CMK (cell line): ENCODE data around the gene ZFP90.
"Not testable (repeated sequence)": the region's sequence is repeated elsewhere in the genome, so short reads cannot be mapped to it uniquely, and the experiment has no call there.

Source experiments
- DNase-seq: peaks from one replicate; pipeline ENCODE4 v3.0.0-alpha.2; 2010; ENCODE audit warnings: low read depth

ZFP90 gene

GRCh38 chr16:68519225-68519745 is 19.8 kb upstream of the ZFP90 start:
- DNase-seq = no peak

- no peak for DNase-seq
These were observed 18.4 kb upstream of the ZFP90 start for GRCh38 chr16:68520649-68521086.

DNA sequence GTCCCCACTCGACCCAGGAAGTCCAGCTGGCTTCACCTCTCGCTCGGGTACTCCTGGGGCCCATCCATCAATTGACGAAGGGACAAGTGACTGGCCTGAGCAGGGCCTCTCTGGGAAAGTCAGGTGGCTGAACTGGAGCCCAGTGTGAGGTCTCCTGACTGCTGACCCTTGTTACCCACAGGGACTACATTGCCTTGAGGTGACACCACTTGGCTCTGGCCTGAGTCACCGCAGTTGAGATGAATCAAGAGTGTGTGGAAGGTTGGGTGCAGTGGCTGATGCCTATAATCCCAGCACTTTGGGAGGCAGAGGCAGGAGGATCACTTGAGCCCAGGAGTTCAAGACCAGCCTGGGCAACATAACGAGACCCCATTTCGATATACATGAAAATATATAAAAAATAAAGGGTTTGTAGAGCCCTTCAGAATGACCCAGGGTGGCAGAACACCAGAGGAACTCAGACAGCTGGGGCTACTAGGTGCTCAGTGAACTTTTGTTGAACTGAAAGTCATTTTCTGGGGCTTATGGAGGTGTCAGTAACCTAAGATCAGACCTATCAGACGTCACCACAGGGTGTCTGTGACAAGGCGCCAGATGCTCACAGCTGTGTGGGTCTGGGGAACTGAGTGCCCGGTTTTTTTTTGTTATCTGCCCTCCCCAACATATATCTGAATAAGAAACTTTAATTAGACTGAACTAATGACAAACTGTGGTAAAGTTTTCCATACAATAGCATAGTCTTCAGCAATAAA is 14.8 kb upstream of the ZFP90 start:
- DNase-seq = no peak

- DNase-seq = no peak
These were observed 12.8 kb upstream of the ZFP90 start for GRCh38 chr16:68526143-68526781.

GRCh38 chr16:68526782-68527145 is 12.3 kb upstream of the ZFP90 start:
- DNase-seq = no peak

DNA sequence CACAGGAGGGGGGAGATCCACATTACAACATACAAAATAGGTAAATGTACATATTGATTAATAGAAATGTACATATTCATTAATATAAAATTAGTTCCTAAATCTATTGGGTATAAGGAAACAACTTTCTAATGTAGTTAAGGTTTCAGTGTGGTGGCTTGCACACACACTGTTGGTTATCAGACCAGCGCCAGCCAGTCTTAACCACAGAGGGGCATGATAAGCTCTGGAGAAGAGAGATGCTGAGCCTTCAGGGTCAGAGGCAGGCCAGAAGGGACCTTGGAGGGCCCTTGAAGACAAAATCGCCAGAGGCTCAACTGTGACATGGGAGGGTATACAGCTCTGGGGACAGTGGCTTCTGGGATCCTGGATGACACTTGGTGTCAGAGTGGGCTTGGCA is 10.9 kb upstream of the ZFP90 start:
- no peak for DNase-seq

DNA sequence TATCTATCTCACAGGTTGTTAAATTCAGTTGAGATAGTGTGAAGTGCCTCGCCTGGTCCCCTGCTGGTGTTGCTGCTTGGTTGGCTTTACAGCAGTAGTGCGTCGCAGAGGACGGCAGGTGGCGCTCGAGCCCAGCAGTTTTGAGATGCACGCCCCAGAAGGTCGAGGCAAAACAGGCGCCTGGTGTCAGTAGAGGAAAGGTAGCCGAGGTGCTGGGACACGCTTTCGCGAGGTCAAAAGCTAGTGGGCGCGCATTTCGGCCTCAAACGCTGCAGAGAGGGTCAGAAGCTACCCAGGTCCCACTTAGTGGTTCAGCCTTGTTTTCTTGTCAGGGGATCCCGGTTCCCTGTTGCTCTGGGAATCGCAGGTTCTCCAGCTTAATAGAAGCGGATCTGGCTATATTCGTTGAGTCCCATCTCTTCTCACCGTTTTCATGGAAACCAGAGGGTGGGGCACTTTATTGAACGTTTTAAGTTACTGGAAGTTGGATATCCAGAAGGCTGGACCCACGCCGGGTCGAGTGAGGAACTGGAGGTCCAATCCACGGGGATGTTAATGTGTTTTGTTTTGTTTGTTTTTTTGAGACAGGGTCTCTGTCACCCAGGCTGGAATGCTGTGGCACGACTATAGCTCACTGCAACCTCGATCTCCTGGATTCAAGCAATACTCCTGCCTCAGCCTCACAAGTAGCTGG is 10.3 kb upstream of the ZFP90 start:
- no peak for DNase-seq

DNA sequence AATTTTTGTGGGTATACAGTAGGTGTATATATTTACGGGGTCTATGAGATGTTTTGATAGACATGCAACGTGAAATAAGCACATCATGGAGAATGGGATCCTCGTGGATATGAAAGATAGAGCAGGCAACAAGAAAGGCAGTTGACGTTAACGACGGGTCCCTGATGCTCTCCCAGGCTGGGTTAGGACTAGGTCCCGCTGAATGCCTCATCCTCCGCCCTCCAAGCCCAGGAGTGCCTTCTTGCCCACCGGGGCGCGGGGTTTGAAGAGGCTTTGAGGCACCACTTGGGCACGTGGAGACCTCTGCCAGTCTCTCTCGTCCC is 9.5 kb upstream of the ZFP90 start:
- DNase-seq = no peak

DNA sequence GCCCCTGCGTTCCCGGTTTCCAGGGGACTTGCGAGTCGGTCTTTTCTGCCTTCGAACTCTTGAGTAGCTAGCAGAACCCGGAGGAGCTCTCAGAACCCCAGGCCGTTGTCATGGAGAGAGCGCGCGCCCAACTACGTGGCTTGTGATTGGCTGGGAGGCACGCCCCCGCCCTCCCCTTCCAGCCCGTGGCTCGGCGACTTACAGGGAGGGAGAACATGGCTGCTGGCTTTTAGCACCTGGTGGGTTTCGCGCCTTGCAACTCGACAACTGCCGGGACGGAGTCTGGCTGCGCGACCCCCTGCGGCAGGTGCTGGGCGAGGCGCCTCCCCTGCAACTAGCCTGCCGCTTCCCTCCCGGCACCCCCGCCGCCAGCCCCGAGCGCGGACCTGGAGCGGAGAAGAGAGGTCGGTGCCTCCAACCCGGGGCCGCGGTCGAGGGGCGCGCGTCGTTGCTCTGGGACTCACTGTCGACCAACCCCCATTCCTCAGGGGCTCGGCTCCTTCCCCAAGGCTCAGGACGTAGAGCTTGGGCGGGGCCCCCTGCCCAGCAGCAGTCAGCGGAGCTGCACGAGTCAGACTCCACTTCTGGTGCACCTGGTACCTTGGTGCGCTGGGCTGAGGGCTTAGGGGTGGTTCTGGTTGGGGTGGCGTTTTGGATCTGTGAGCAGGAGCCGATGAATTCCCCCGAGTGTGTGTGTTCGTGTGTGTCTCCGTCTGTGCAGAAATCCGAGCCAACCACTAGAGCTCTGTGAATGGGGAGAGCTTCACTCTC is 9.0 kb upstream of the ZFP90 start:
- no peak for DNase-seq

GRCh38 chr16:68533937-68534336 is 5.2 kb upstream of the ZFP90 start:
- DNase-seq = no peak

DNA sequence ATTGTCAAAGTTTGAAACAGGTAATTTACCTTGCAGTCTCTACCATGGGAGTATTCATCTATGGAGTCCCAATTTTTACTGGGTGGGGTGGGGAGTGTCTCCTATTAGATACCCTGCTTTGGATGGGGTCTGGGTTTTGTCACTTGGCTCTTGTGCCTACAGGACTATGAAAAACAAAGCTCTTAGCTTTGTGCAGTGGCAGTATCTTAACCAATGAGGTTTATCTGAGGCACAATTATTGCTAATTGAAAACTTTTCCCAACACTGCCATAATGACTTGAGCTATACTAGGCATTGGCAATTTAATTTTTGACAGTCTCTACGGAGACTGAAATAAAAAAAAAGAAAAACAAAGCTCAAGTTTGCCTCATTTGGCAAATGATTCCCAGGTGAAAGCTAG is 3.8 kb upstream of the ZFP90 start:
- no peak for DNase-seq

GRCh38 chr16:68539711-68540239 is 684 bp downstream of the ZFP90 start:
- DNase-seq = no peak

DNA sequence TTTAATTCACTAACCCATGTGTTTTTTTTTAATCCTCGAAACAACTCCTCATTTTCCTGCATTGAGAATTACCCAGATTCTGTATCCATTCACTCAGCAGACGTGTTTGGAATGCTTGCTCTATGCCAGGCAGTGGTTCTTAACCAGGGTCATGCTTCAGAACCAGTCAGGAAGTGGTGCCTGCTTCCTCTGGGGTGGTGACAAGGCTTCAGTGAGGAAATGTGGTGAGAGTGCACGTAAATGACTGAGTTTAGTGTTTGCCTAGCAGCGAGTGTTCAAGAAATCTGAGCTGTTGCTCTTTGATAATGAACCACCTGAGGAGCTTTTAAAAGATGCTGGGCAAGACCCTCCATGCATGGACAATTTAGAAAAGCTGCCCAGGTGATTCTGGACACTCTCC is 9.9 kb downstream of the ZFP90 start:
- DNase-seq = no peak

- no peak for DNase-seq
These were observed 14.1 kb downstream of the ZFP90 start for GRCh38 chr16:68553186-68553585.

GRCh38 chr16:68560341-68560740 is 21.2 kb downstream of the ZFP90 start:
- not testable (repeated sequence) for DNase-seq

- no peak for DNase-seq
These were observed 24.7 kb downstream of the ZFP90 start for GRCh38 chr16:68563631-68564381.

DNA sequence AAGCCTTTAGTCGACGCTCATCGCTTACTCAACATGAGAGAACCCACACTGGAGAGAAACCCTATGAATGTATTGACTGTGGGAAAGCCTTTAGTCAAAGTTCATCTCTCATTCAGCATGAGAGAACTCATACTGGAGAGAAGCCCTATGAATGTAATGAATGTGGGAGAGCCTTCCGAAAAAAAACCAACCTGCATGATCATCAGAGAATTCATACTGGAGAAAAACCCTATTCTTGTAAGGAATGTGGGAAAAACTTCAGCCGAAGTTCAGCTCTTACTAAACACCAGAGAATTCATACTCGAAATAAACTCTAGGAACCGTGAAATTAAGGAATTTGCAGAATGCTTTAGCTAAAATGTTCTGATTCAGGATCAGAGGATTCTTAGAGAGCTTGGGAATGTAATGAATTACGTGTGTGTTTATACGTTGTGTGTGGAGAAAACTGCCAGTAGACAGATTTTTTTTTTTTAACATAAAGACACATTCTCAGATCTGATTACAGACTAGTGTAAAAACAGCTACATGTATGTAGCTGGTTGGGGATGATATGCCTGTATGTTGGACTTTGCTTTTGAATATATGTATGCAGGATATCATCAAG is 25.4 kb downstream of the ZFP90 start:
- DNase-seq = no peak

DNA sequence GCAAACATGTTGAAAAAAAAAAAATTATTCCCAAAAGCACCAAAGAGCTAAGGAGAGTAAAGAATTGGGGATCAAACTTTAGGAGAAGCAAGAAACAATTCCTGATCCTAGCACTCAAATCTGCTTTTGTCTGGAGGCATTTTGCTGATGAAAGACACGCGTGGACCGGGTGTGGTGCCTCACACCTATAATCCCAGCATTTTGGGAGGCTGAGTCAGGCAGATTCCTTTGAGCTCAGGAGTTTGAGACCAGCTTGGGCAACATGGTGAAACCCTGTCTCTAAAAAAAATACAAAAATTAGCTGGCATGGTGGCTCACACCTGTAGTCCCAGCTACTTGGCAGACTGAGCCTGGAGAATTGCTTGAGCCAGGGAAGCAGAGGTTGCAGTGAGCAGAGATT is 35.4 kb downstream of the ZFP90 start:
- DNase-seq = no peak

DNA sequence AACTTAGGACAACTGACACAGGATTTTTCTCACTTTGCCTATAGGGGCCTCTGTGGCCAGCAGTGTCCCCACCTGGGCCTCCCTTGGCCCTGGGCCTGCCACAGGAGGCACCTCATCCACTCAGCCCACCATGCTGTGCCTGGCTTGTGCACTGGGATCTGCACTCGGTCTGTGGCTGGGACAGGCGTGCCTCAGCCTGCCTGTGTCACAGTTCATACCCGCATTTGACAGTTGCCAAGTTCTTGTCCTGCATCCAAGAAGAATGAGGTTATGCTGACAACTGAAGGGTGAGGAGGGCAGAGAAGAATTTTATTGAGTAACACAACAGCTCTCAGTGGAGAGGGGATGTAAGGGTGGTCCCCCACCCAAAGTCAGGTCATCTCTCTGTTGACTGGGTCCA is 36.0 kb downstream of the ZFP90 start:
- DNase-seq = no peak

DNA sequence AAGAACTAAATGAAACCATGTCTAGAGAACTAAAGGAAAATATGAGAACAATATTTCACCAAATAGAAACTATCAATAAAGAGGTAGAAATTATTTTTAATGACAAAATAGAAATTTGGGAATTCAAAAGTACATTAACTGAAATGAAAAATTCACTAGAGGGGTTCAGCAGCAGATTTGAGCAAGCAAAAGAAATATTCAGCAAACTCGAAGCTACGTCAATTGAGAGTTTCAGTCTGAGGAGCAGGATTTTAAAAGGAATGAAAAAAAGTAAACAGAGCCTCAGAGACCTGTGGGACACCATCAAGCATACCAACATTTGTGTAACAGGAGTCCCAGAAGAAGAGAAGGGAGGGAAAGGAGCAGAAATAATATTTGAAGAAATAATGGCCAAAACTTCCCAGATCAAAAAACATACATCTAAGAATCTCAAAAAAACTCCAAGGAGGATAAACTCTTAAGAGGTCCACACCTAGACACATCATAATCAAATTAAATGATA is 38.3 kb downstream of the ZFP90 start:
- no peak for DNase-seq
